ENCODE measurements around the gene SSH2.

SSH2 gene

DNA sequence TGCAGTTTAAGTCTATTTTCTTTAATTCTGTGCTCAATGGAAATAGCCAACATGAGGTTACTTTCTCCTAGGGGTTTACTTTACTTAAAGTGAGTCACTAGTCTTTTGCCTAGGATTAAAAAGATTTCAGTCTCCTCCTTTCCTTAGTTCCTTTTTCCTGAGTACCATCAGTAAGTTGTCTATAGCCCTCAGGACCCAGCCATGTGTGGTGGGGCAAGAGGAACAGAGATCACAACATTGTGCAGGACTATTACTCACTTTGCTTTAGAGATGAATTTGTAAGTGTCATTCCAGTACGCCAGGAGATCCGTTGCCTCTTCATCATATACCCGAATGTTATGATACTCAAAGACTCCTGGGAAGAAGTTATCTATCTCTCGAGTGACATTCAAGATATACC lies 279.6 kb downstream of the SSH2 start:
- DNase-seq = no peak

DNA sequence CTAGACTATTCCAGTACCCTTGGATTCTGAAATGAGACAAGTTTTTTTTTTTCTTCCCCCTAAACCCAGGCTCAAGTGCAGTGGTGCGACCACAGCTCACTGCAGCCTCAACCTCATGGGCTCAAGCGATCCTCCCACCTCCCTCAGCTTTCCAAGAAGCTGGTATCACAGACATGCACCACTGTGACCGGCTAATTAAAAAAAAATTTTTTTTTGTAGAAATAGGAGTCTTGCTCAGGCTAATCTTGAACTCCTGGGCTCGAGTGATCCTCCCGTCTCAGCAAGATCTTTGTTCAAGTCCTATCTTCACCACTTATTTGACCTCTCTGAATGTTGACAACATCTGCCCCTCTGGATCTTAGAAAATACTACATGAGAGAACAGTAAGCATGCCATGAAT lies 280.7 kb downstream of the SSH2 start:
- no peak for DNase-seq

DNA sequence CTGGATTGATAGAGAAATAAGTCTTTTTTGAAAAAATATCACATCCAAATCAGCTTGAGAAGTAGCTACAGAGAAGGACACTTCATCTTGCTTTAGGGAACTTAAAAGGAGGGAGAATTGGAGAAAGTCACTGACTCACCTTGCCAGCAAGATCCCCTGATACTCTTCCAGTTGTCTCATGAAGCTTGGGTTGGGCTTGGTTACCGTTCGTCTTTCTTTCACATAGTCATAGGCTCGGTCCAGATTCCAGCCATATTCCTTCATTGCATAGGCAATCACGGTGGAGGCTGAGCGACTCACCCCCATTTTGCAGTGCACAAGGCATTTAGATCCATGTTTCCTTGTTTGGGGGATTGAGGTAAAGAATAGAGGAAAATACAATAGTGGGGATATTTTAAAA lies 282.0 kb downstream of the SSH2 start:
- DNase-seq = no peak

DNA sequence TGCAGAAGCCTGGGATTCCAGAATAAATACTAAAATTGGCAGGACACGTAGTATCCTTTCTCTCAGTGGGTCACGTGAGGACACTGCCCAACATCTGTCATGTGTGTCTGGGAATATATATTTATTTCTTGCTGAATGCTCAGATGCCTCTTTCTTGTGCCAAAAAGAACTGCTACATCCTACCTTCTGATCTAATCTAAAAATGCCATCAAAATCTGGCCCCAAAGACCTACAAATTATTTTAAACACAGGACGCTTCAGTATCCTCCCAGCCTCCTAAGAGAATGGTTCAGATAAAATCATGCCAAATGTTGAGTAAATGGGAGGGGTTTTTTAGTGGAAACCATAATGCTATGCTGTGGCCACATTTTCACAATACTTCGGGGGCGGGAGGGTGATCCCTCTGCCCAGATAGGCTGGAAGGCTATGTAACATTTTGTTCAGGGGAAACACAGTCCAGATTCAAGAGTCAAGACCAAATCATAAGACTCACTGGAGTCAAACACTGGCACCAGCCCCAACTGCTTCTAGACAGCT lies 284.4 kb downstream of the SSH2 start:
- DNase-seq = no peak

DNA sequence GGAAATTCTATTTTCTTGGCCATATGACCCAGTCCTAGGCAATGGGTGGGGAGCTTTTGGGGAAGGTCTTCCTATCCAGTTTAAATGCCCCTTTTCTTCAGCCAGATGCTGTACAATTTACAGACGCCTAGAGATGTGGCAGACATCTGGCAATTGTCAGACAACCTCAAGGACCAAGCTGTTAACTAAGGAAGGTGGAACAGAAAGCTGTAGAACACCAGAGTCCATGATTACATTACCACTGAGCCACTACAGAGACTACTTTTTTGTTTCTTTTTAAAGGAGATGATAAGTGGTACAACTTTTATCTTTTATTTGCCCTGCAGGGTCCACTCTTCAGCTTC lies 286.2 kb downstream of the SSH2 start:
- DNase-seq = no peak

DNA sequence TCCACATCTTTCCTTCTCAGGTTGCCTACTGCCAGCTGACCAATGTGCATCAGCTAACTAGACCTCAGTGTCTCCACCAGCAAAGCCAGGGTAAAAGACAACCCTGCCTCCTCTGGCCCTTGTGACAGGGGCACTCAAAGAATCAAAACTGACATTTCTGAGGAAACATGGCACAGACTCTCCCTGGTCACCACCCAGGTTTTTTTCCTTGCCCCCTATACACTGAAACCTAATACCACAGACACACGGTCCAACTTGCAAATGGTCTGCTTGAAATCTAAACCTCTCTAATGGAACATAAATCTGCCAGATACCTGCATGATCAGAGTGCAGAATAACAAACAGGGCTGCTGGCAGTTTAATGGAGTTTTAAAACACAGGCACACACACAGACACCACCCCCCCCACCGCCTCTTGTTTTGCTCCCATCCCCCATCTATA lies 287.8 kb downstream of the SSH2 start:
- DNase-seq = no peak

DNA sequence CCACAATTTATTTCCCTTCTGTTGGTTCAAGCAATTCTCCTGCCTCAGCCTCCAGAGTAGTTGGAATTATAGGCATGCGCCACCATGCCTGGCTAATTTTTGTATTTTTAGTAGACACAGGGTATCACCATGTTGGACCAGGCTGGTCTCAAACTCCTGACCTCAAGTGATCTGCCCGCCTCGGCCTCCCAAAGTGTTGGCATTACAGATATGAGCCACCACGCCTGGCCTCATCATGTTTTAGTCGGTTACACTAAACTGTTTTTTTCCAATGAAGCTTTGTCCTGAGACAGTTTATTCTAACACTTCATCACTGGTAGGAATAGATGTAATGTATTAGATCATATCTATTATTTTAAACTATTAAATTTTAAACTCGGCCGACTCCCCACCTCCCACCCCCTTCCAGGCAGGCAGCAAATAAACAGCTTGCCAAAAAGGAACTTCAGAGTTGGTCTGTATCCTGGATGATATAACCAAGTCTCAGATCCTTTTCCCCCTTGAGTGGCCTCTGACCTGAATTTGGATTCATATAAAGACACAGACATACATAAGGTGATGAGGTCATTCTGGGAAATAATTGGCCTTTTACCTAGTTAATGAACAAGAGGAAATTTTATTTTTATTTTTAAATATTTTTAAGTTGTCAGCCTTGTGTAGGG lies 288.9 kb downstream of the SSH2 start:
- DNase-seq = no peak

DNA sequence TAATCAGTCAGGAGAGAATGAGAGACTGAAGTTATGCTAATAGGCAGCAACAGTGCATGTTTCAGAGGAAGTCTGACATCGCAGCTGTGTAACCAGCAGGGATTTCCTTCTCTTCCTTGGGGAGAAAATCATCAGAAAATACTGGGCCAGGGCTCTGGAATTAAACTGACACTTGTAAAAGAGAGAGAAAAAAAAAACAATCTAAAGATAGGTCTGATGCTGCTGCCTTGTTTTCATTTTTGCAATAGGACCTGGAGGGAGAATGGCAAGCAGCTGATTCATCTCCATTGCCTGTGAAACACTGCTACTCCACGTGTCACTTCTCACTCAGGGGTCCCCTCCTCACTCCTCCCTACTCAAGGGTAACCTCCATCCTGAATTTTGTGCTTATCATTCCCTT lies 289.6 kb downstream of the SSH2 start:
- DNase-seq = no peak

DNA sequence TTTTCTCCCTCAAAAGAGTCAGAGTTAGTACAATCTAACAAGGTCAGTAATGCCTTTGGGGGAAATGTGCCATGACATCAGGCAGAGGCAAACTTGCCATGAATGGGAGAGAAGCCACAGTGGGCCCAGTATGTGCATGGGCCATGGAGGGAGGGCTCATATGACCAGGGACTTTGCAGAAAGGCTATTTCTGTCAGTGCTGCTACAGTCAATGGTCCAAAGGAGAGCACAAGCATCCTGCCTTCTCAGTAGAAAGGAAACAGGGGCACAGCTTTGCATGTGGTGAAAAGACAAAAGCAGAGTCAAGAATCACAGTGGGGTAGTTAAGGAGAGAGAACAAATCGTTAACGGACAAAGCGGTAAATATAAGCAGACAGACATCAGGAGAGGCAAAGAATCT lies 296.1 kb downstream of the SSH2 start:
- DNase-seq = no peak

DNA sequence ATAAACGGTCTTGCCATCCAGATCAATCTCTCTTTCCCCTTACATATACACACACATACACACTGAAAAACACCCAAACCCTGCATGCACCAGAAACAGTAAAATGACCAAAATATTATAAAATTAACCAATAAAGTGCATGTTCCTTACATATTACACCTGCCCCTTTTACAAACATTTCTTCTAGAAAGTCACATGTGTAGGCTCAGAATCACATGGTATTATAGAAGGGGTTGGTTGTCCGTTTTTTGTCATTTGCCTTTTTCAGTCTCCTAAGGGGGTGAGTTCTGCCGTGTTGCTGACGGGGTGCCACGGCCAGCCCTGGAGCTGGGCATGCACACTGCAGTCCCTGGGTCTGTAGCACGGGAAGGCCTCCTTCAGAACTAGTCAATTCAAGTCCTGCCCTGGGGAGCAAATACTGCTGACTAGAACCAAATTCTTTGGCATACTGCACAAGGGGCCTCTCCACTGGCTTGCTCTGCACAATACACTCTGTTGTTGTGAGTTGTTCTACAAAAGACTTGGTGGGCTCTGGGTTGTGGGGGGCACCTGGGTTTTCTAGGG lies 299.3 kb downstream of the SSH2 start:
- DNase-seq = no peak

DNA sequence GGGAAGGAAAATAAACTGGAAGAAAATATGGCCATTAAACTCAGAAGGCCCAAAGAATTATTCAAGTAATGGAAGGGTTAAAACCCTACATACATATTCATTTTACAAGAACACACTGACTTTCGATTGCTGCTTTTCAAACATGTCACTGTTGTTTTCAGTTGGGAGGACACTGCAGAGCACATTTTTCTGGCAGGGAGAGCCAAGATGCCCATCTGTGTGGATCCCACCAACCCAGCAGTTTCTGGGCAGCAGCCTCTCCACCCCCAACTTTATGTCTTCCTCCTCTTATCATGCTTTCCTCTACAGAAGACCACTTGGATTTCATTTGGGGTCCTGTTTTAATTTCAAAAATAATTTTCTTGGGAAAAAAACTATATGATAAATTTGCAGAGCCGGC lies 300.2 kb downstream of the SSH2 start:
- no peak for DNase-seq

DNA sequence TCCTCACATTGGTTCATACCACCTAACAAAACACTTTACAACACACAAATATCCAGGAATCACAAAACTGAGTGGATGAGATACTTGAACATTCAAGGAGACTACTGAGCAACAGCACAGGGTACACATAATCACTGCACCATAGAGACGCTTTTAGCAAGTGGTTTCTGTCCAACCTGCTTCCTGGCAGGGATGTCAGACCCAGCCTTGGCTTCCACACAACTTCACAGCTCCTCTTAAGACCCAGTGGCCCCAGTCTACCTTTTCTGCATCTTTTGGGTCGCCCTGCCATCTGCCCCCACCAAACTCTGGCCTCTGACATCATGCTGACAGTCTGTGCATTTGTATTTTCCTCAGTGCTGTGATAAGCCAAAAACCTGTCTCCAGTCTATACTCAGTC lies 301.4 kb downstream of the SSH2 start:
- DNase-seq = no peak

DNA sequence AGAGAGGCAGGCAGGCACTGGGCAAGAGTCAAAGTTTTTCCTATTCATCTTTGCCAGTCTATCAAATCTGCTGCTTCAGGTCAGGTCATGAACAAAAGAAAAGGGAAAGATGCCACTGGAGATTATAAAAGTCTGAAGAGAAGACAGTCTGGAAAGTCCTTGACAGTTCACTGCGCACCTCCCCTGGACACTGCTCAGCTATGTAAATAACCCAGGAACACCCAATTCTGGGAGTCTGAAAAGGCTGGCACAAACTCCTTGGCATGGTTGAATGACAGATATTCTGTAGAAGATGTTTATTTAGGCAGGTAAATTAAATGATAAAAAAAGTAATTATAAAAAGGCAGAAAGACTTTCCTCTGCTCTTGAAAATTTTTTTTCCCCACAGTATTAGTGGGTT lies 302.1 kb downstream of the SSH2 start:
- no peak for DNase-seq

DNA sequence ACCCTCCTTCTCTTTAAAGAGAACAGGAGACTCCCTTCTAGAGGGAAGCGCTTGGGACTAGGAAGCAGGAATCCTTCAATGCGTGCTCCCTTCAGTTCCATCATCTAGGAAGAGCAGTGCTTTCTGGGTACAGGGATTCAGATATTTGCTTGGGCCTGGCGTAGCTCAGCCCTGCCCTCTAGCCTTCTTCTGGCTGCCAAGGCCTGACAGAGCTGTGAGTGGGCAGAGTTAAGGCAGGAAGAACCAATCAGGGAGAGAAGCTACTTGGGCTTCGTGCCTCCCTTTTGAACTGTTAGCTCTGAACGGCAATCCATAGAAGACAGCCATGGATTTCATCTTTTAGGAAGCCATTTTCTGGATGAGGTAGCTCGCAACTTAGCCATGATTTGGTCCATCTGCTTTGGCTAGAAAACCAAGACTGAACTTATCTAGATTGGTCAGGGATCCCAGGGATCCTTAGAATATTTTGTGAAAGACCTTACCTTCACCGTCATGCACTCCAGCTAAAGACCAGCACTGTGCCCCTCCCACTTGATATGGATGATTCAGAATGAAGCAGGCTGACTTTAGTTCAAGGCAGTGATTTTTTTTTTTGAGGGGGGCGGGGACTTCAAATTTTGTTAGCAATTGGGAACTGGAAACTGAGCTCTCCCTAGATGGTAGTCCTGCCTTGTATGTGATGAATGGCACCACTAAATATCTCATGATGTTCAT lies 304.8 kb downstream of the SSH2 start:
- no peak for DNase-seq

DNA sequence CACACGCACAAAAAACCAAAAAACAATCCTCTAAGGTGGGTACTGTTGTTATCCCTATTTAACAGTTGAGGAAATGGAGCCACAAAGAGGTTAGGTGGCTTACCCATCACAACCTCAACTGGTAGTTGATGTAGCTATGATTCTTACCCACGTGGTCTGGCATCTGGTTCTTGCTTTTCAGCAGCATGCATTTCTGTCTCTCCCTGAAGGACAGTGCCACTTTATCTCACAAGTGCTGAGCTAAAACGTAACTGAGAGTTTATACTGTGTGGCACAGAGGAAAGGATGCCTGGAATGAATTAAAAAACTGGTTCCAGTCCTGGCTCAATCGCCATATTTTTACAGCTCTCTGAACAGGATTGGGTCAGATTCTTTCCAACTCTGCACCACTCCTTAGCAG lies 305.4 kb downstream of the SSH2 start:
- DNase-seq = no peak

DNA sequence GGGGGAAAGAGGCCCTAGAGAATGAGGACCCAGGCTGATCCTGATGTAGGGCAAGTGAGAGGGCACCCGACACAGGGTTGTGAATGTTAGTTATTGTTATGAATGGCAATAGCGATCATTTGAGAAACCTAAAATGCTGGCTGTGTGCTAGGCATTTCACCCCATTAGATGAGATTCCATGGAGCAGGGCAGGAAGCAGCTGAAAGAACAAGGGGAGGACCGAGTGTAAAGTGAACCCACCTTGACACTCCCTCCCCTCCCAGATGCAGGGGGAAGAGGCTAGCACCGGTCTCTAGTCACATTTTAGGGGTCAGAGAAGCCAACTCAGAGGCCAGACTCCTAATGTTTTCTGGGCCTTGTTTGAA lies 306.8 kb downstream of the SSH2 start:
- no peak for DNase-seq

DNA sequence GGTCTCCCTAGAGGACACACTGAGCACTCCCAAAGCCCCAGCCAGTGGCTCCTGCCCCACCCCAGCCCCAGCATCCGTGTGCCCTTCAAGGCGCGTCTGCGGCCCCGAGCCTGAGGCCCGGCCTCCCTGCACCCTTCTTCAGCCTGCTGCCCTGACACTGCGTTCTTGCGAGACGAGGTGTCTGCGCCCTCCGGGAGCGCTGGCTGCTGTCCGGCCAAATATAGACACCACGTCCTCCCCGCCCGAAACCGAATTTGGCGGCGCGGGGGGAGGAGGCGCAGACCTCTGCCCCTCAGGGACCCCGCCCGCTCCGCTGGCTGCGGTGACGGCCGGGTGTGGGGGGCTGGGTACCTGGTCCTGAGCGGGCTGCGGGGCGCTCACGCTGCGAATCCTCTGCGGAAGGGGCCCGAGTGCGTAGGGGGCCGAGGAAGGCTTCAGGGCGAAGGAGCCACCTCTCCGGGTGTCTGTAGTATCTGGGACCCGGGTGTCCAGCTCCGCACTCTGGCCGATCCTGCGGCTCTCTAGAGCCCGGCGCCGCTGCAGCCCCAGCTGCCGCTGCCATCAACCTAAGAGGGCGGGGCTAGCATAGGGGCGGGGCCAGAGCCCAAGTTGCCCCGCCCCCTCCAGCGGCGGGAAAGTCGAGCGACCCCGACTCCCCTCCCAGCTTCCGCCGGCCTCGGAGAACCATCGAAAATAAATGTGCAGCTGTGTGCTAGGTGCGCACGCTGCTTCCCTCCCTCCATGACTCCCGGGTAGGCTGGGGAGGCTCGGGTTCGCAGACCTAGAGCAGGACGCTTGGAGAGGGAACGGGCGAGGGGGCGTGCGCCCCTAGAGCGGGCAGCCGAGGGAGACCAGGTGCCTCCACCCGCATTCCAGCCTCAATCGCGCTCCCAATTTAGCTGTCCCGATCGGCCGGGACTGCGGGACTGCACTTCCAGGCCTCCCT lies 307.4 kb downstream of the SSH2 start, which contains the start of gene CORO6:
Gene CORO6, minus strand, starts transcription at position 576 of the 946 bp plus-strand sequence. CDS start 1,491 bp downstream, outside the sequence.
- peak in 3 of 4 experiments; percentile 40 to 68 (median 42) for DNase-seq

DNA sequence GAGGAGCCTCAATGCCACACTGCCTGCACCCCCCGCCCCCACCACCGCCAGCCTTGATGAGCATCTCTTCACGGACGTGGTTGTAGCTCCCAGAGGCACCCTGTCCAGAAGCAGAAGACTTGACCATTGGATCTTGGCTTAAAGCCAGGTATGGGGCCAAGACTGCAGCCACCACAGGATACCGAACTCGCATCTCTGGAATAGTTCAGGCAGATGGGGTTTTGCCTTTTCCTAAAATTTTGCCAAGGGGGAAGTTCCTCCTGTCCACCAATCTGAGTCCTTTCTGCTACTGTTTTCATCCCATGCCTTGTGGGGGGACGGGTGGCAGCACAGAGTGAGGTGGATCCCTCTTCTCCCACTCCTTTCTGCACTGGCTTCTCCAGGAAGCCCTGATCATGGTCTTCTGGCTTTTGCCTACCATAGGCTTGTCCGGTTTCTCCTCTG lies 308.3 kb downstream of the SSH2 start:
- no peak for DNase-seq

DNA sequence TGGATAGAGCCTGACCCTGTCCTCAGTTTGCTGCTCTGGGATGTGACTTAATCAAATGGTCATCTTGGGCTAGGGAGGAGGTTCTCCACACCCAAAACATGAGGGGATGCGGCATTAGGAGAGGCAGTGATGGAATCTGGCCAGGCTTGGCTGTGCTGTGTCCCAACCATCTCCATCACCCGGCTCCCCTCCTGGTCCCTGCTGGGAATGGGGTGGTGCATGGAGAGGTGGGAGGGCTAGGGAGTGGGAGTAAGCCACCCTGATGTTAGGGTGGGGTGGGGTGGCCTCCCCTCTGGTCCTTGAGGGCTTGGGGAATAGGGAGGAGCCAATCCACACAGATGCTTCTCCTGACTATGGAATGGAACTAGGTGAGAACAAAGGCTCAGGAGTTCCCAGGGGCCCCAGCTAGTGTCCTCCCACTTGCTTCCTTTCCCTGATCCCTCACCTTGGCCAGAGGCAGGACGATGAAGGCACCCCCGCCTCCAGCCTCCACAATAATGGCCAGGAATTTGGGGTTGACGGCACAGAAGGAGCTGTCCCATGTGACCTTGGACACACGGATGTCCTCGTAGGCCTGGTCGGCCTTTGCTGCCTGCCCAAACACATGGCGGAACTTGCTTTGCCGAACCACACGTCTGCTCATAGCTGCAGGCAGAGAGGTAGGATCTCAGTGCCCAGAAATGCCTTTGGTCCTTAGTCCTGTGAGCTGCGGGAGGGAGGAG lies 309.1 kb downstream of the SSH2 start:
- no peak for DNase-seq

DNA sequence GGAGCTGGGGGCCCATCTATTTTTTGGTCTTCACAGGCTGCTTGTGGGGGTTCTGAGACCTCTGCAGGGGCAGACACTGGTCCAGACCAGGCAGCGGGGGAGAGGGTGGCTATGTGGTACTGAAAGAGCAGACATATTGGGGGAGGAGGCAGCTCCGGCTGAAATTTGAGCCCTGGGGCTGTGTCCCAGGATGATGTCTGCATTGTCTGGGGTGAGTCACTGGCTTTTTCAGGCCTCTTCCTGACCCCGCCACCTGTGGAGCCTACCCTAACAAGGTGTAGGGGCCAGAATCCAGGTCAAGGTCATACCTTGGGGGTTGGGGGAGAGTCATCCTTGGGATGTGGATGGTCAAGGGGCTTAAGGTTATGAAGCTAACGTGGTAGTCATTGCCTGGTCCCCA lies 309.8 kb downstream of the SSH2 start:
- DNase-seq = no peak

DNA sequence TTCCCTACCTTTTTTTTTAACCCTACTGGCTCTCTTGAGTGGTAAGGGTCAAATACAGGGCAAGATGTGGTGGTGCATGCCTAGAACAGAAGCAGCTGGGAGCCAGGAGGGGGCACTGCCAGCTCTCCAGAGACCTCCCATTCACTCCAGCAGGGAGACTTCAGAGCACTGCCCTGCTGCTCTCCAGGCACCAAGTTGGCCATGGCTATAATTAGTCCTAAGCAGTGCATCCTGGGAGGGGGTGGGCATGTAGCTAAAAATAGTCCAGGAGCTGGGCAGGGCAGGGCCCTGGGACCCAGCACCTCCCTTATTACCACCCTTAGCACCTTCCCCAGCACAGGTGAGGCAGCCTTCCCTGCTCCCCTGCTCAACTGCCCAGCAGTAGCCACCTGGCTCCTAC lies 310.8 kb downstream of the SSH2 start:
- no peak for DNase-seq
